Measurements from ENCODE around the gene PAPPA. TPM values are rescaled to one million over a fixed set of nuclear protein-coding genes. Genes with fewer than 3 reads are reported as not detected.

PAPPA gene
- total RNA-seq, 1 donor from 2014 or later, result 1.3 TPM

DNA sequence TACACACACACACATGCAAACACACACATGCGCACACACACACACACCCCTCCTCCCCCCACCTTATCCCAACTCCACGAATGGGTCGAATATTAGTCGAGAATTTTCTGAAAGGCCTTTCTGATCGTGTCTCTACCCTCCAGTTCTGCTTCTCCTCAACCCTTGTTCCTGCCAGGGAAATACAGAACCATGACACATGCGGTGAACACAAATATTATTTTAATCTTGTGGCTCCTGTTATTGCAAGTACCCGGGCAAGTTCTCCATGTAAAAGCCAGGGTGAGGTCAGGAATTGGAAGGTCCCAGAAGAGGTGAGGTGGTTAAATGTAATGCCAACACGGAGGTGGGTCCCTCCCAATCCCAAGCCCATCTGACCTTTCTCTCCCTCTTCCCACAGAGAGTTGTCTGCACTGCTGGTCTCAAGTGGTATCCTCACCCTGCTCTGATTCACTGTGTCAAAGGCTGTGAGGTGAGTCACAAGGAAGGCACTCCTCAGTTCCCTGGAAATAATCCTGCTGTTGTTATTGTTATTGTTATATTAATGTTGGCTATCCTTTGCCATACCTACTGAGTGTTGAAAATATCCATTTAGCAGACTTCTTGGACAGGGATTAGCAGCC is 223.7 kb downstream of the PAPPA start:
- Histone ChIP-seq H3K27me3 (ENCODE audit: control insufficient read depth, insufficient read depth, low read length) (no peaks in the 10 kb centered on the region), H3K4me3 (ENCODE audit: low read depth, low read length) (no peak overlapping the region), H3K36me3 (ENCODE audit: control insufficient read depth, insufficient read depth, low read length) (no peaks in the 10 kb centered on the region)
- DNase-seq (ENCODE audit: low read depth) (peak; percentile 91), FAIRE-seq (no peak)
- TF ChIP-seq, protein P1, sequence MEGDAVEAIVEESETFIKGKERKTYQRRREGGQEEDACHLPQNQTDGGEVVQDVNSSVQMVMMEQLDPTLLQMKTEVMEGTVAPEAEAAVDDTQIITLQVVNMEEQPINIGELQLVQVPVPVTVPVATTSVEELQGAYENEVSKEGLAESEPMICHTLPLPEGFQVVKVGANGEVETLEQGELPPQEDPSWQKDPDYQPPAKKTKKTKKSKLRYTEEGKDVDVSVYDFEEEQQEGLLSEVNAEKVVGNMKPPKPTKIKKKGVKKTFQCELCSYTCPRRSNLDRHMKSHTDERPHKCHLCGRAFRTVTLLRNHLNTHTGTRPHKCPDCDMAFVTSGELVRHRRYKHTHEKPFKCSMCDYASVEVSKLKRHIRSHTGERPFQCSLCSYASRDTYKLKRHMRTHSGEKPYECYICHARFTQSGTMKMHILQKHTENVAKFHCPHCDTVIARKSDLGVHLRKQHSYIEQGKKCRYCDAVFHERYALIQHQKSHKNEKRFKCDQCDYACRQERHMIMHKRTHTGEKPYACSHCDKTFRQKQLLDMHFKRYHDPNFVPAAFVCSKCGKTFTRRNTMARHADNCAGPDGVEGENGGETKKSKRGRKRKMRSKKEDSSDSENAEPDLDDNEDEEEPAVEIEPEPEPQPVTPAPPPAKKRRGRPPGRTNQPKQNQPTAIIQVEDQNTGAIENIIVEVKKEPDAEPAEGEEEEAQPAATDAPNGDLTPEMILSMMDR (IDR thresholded peaks at IDR 0.05; ENCODE audit: insufficient read depth, low read length, severe bottlenecking), result no peak

DNA sequence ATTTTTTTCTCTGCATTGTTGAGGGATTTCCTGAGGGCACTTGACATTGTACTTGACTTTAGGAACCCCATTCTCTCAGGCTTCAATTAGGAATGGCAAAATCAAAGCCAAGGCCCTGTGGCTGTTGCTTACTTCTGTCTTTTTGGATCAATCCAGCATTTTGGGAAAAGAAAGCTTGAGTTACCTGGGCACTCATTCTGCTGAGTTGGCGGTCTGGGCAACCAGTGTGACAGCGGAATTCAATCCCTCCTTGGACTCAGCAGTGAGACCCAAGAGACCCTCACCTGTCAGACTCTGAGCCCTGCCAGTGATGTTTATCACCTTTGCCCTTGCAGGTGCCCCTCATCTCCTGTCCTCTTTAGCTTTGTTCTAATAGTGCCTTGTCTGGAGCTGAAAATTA is 225.3 kb downstream of the PAPPA start:
- no peaks in the 10 kb centered on the region for H3K36me3 ChIP-seq (ENCODE audit: control insufficient read depth, insufficient read depth, low read length)
- no peaks in the 10 kb centered on the region for H3K27me3 ChIP-seq (ENCODE audit: control insufficient read depth, insufficient read depth, low read length)
- FAIRE-seq (no peak), DNase-seq (ENCODE audit: low read depth) (no peak)
- no peak overlapping the region for H3K4me3 ChIP-seq (ENCODE audit: low read depth, low read length)
- TF ChIP-seq, protein P1 (IDR thresholded peaks at IDR 0.05; ENCODE audit: insufficient read depth, low read length, severe bottlenecking), result no peak

DNA sequence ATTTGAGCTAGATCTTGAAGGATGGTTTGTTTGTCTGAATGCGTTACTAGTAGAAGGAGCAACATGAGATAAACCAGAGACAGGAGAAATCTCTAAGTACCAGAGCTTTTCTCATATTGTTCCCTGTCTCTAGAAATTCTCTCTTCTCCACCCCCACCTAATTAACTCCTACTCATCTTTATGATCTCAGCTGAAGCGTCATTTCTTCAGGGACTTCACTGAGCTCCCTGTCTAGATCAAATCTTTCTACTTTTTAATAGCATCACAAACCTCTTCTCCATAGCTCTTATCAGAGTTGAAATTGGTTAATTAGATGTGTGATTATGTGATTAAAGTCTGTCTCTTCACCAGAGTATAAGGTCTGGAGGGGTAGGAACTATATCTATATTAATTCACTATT is 226.2 kb downstream of the PAPPA start:
- H3K4me3 ChIP-seq (ENCODE audit: low read depth, low read length), result no peak overlapping the region

DNA sequence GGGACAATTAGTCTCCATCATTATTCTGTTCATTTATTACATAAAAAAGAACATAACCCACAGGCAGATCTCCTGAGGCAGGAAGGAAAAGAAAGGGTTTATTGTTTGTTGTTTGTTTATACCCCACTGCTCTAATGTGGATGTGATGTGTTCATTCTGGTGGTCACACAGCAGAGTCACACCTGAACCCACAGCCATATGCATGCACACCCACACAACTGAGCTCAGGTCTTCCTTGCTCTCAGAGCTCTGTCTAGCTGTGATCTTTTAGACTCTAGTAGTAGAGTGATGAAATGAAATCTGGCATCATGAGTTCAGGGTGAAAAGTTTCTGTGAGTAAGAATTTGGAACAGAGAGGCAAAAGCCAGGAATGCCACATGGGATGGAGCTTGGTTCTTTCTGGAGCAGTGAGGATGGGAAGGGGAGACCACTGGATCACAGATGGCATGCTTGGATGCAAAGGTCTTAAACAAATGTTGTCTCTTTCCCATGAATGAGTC is 227.0 kb downstream of the PAPPA start:
- FAIRE-seq (no peak), DNase-seq (ENCODE audit: low read depth) (no peak)
- TF ChIP-seq, protein P1 (IDR thresholded peaks at IDR 0.05; ENCODE audit: insufficient read depth, low read length, severe bottlenecking), result no peak
- H3K27me3 ChIP-seq (ENCODE audit: control insufficient read depth, insufficient read depth, low read length), result no peaks in the 10 kb centered on the region
- no peak overlapping the region for H3K4me3 ChIP-seq (ENCODE audit: low read depth, low read length)
- no peaks in the 10 kb centered on the region for H3K36me3 ChIP-seq (ENCODE audit: control insufficient read depth, insufficient read depth, low read length)

More for the DNA sequence above, 226.2 kb downstream of the PAPPA start:
- H3K27me3 ChIP-seq (ENCODE audit: control insufficient read depth, insufficient read depth, low read length), result no peaks in the 10 kb centered on the region
- FAIRE-seq (no peak), DNase-seq (ENCODE audit: low read depth) (no peak)
- H3K36me3 ChIP-seq (ENCODE audit: control insufficient read depth, insufficient read depth, low read length), result no peaks in the 10 kb centered on the region
- TF ChIP-seq, protein P1 (IDR thresholded peaks at IDR 0.05; ENCODE audit: insufficient read depth, low read length, severe bottlenecking), result no peak

DNA sequence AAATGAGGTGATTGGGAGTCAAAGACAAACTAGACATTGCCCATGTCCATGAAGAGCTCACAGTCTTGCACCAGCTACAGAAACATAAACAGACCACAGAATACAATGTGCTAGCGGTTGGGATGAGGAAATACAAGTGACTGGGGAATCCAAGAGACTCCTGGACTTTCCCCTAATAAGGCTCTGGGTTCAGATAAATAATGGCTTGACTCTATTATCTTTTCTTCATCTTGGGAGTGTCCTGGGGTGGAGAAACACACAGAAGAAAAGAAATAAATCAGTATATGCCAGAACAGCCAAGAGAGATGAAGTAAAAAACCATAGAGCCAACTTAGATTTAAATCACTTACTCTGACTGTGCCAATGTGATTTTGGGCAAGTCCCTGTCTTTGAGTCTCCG is 227.8 kb downstream of the PAPPA start:
- DNase-seq (ENCODE audit: low read depth) (no peak), FAIRE-seq (no peak)
- TF ChIP-seq, protein P1 (IDR thresholded peaks at IDR 0.05; ENCODE audit: insufficient read depth, low read length, severe bottlenecking), result no peak
- H3K27me3 ChIP-seq (ENCODE audit: control insufficient read depth, insufficient read depth, low read length), result no peaks in the 10 kb centered on the region
- H3K36me3 ChIP-seq (ENCODE audit: control insufficient read depth, insufficient read depth, low read length), result no peaks in the 10 kb centered on the region
- no peak overlapping the region for H3K4me3 ChIP-seq (ENCODE audit: low read depth, low read length)

DNA sequence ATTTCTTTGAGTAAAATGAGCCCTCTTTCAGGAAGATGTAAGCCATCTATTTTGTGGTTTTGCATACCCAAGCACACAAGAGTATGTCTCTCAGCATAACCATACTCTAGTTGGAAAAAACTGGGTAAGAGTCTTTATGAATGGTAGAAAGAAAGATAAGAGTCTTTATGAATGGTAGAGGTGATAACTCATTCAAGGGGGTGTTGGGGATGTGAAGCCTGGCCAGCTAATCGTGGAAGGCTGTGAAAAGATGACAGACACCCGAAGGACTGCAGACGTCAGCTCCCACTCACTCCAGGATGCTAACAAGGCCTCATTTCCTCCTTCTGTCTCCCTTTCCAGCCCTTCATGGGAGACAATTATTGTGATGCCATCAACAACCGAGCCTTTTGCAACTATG is 228.5 kb downstream of the PAPPA start:
- no peaks in the 10 kb centered on the region for H3K27me3 ChIP-seq (ENCODE audit: control insufficient read depth, insufficient read depth, low read length)
- H3K36me3 ChIP-seq (ENCODE audit: control insufficient read depth, insufficient read depth, low read length), result no peaks in the 10 kb centered on the region
- no peak overlapping the region for H3K4me3 ChIP-seq (ENCODE audit: low read depth, low read length)
- FAIRE-seq (no peak), DNase-seq (ENCODE audit: low read depth) (no peak)
- TF ChIP-seq, protein P1 (IDR thresholded peaks at IDR 0.05; ENCODE audit: insufficient read depth, low read length, severe bottlenecking), result no peak
